ENCODE measurements around the gene ROBO2. TPM values are rescaled to one million over a fixed set of nuclear protein-coding genes. Genes with fewer than 3 reads are reported as not detected.

The ROBO2 gene
- total RNA-seq (2022; extraction: Qiagen RNA extraction; ENCODE audit: low read depth) = not detected in 5 replicates

DNA sequence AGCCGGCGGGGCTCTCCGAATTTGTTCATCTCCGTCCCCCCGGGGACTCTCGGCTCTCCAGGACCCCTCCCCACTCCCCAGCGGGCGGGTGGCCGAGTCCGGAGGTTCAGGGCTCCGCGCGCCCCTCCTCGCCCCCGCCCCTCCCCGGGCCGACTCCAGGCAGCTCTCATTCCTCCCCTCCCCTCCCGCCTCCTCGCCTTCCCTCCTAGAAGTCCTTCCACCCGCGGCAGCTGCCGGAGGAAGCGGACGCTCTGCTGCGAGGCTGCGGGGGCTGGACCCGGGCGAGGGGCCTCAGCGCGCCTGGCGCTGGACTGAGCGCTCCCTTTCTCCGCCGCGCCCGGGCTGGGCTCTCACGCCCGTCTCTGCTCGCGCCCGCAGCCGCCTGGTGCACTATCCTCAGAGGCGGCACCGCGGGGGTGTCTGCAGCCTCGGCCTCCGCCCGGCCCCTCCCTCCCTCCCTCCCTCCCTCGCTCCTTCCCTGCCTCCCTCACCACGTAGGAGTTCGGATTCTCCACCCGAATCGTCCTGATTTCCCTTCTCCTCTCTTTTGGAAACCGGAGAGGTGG, at the start of gene ROBO2:
ROBO2 (plus strand) TSS at position 494 of the 566 bp plus-strand sequence. CDS start 687 bp downstream, outside the sequence.

